IPS DF 6.9 (cell line): ENCODE measurements around the gene PC.
A peak's percentile ranks its signal among the peaks of the same experiment; 100 is the strongest.

Source experiments
- DNase-seq: peaks from one replicate; pipeline ENCODE4 v3.0.0-alpha.2; 2013; ENCODE audit warnings: low read depth, low spot score
- H3K27ac ChIP-seq: one replicate; pipeline ENCODE4 v1.5.1; 2013; ENCODE audit warnings: low read length, control low read depth
- H3K27me3 ChIP-seq: 2 replicates; pipeline ENCODE4 v1.6.1; 2013; ENCODE audit warnings: mild to moderate bottlenecking, low read length; ENCODE audit not compliant: control insufficient read depth, insufficient read depth
- H3K36me3 ChIP-seq: 2 replicates; pipeline ENCODE4 v1.6.1; 2013; ENCODE audit warnings: low read length; ENCODE audit not compliant: control insufficient read depth, insufficient read depth
- H3K4me1 ChIP-seq: 2 replicates; pipeline ENCODE4 v1.6.1; 2013; ENCODE audit warnings: low read length; ENCODE audit not compliant: control insufficient read depth, insufficient read depth
- H3K4me3 ChIP-seq: 2 replicates; pipeline ENCODE4 v1.5.1; 2013; ENCODE audit warnings: mild to moderate bottlenecking, low read length
- H3K9me3 ChIP-seq: 2 replicates; pipeline ENCODE4 v1.6.1; 2013; ENCODE audit warnings: low read length, inconsistent platforms; ENCODE audit not compliant: control insufficient read depth, insufficient read depth
- WGBS: extraction: QIAGEN DNeasy Blood & Tissue Kit; methylation state at CpG from one replicate; pipeline ENCODE4 v1.1.7; 2013; ENCODE audit warnings: mixed read lengths, missing lambda C conversion rate; ENCODE audit not compliant: insufficient read length, insufficient coverage; 5-methylcytosine and 5-hydroxymethylcytosine counted together

The PC gene

GRCh38 chr11:66856496-66857233 lies 101.5 kb downstream of the PC start, which contains the start of gene LRFN4:
TSS of gene LRFN4 (plus strand) at chr11:66857064. CDS start at chr11:66857745, 681 bp downstream.
- peak within 1 kb of the TSS; percentile 75 for H3K4me3 ChIP-seq
- no peaks in the 10 kb centered on the region for H3K27me3 ChIP-seq
- H3K27ac ChIP-seq, result no peak within 1 kb of the TSS
- peaks cover 15% of the 10 kb centered on the region; the same call in 1 of the 2 replicates for H3K36me3 ChIP-seq
- WGBS, result no CpG with 5 or more reads among the region's 103 CpGs
- no peaks in the 10 kb centered on the region for H3K9me3 ChIP-seq
- DNase-seq, result no peak
- peaks cover 3% of the 10 kb centered on the region; the same call in 1 of the 2 replicates for H3K4me1 ChIP-seq

- Histone ChIP-seq H3K4me1 (peaks cover 3% of the 10 kb centered on the region; the same call in 1 of the 2 replicates), H3K4me3 (peak overlapping the region; percentile 75; the same call in 1 of the 2 replicates), H3K27ac (no peak overlapping the region), H3K27me3 (no peaks in the 10 kb centered on the region), H3K36me3 (peaks cover 15% of the 10 kb centered on the region; the same call in 1 of the 2 replicates), H3K9me3 (no peaks in the 10 kb centered on the region)
- no peak for DNase-seq
- no CpG with 5 or more reads among the region's 51 CpGs for WGBS
Observed at GRCh38 chr11:66855574-66856495, 102.3 kb downstream of the PC start.

- H3K4me1 ChIP-seq, result peaks cover 3% of the 10 kb centered on the region; the same call in 1 of the 2 replicates
- no peaks in the 10 kb centered on the region for H3K27me3 ChIP-seq
- no peaks in the 10 kb centered on the region for H3K9me3 ChIP-seq
- no CpG with 5 or more reads among the region's 15 CpGs for WGBS
- H3K36me3 ChIP-seq, result peaks cover 15% of the 10 kb centered on the region; the same call in 1 of the 2 replicates
- H3K27ac ChIP-seq, result no peak overlapping the region
- no peak for DNase-seq
- H3K4me3 ChIP-seq, result no peak overlapping the region
Observed at GRCh38 chr11:66854729-66855211, 103.4 kb downstream of the PC start.

GRCh38 chr11:66854231-66854661 lies 103.9 kb downstream of the PC start:
- H3K27me3 ChIP-seq, result no peaks in the 10 kb centered on the region
- WGBS, result no CpG with 5 or more reads among the region's 12 CpGs
- no peaks in the 10 kb centered on the region for H3K9me3 ChIP-seq
- H3K4me1 ChIP-seq, result peaks cover 3% of the 10 kb centered on the region; the same call in 1 of the 2 replicates
- no peak overlapping the region for H3K27ac ChIP-seq
- no peak overlapping the region for H3K4me3 ChIP-seq
- peaks cover 11% of the 10 kb centered on the region; the same call in 1 of the 2 replicates for H3K36me3 ChIP-seq
- no peak for DNase-seq

GRCh38 chr11:66853242-66854229 lies 104.6 kb downstream of the PC start:
- no peak overlapping the region for H3K27ac ChIP-seq
- WGBS, result no CpG with 5 or more reads among the region's 26 CpGs

GRCh38 chr11:66852466-66853241 lies 105.5 kb downstream of the PC start:
- no peak overlapping the region for H3K27ac ChIP-seq
- H3K36me3 ChIP-seq, result peaks cover 3% of the 10 kb centered on the region; the same call in 1 of the 2 replicates
- peaks cover 3% of the 10 kb centered on the region; the same call in 1 of the 2 replicates for H3K4me1 ChIP-seq
- H3K9me3 ChIP-seq, result no peaks in the 10 kb centered on the region
- WGBS, result no CpG with 5 or more reads among the region's 26 CpGs
- no peak overlapping the region for H3K4me3 ChIP-seq
- no peaks in the 10 kb centered on the region for H3K27me3 ChIP-seq
- DNase-seq, result no peak

More at GRCh38 chr11:66853242-66854229, 104.6 kb downstream of the PC start:
- Histone ChIP-seq H3K9me3 (no peaks in the 10 kb centered on the region), H3K36me3 (peaks cover 7% of the 10 kb centered on the region; the same call in 1 of the 2 replicates), H3K4me1 (peaks cover 3% of the 10 kb centered on the region; the same call in 1 of the 2 replicates), H3K27me3 (no peaks in the 10 kb centered on the region), H3K4me3 (no peak overlapping the region)
- DNase-seq, result no peak

- peaks cover 3% of the 10 kb centered on the region; the same call in 1 of the 2 replicates for H3K4me1 ChIP-seq
- no peak overlapping the region for H3K27ac ChIP-seq
- H3K4me3 ChIP-seq, result no peak overlapping the region
- no peak for DNase-seq
- WGBS, result no CpG with 5 or more reads among the region's 26 CpGs
- no peaks in the 10 kb centered on the region for H3K9me3 ChIP-seq
- no peaks in the 10 kb centered on the region for H3K27me3 ChIP-seq
- 0 out of 2 replicates have a peak, but pooled peaks cover 3% of the 10 kb centered on the region for H3K36me3 ChIP-seq
Observed at GRCh38 chr11:66851698-66852465, 106.3 kb downstream of the PC start.

GRCh38 chr11:66851239-66851596 lies 107.0 kb downstream of the PC start:
- Histone ChIP-seq H3K9me3 (no peaks in the 10 kb centered on the region), H3K36me3 (peaks cover 7% of the 10 kb centered on the region; the same call in 1 of the 2 replicates), H3K27ac (no peak overlapping the region), H3K27me3 (no peaks in the 10 kb centered on the region), H3K4me3 (no peak overlapping the region), H3K4me1 (peaks cover 3% of the 10 kb centered on the region; the same call in 1 of the 2 replicates)
- WGBS, result no CpG with 5 or more reads among the region's 4 CpGs
- no peak for DNase-seq
